ENCODE data around the gene FMNL3.
A peak's percentile ranks its signal among the peaks of the same experiment; 100 is the strongest.

FMNL3 gene

GRCh38 chr12:49708851-49709250, 1.6 kb upstream of the FMNL3 start:
- DNase-seq, result no peak

GRCh38 chr12:49707812-49708147, 575 bp upstream of the FMNL3 start:
- DNase-seq, result no peak

GRCh38 chr12:49706351-49707127, 666 bp downstream of the FMNL3 start:
- peak; percentile 26 for DNase-seq

- no peak for DNase-seq
Measured at GRCh38 chr12:49705479-49706134, 1.6 kb downstream of the FMNL3 start.

GRCh38 chr12:49703647-49704137, 3.5 kb downstream of the FMNL3 start:
- no peak for DNase-seq

- DNase-seq, result no peak
Measured at GRCh38 chr12:49702676-49703215, 4.5 kb downstream of the FMNL3 start.

- DNase-seq, result no peak
Measured at GRCh38 chr12:49702009-49702408, 5.2 kb downstream of the FMNL3 start.

- no peak for DNase-seq
Measured at GRCh38 chr12:49698619-49699545, 8.3 kb downstream of the FMNL3 start.

GRCh38 chr12:49697808-49698207, 9.4 kb downstream of the FMNL3 start:
- no peak for DNase-seq

- DNase-seq, result no peak
Measured at GRCh38 chr12:49696723-49697122, 10.5 kb downstream of the FMNL3 start.

- no peak for DNase-seq
Measured at GRCh38 chr12:49693931-49694444, 13.2 kb downstream of the FMNL3 start.

GRCh38 chr12:49692851-49693250, 14.4 kb downstream of the FMNL3 start:
- no peak for DNase-seq

GRCh38 chr12:49689785-49690184, 17.4 kb downstream of the FMNL3 start:
- DNase-seq, result no peak

- no peak for DNase-seq
Measured at GRCh38 chr12:49689237-49689636, 18.0 kb downstream of the FMNL3 start.

- no peak for DNase-seq
Measured at GRCh38 chr12:49687941-49688340, 19.3 kb downstream of the FMNL3 start.

GRCh38 chr12:49684310-49684854, 22.8 kb downstream of the FMNL3 start:
- DNase-seq, result no peak

- peak; percentile 43 for DNase-seq
Measured at GRCh38 chr12:49683599-49684309, 23.5 kb downstream of the FMNL3 start.

- DNase-seq, result no peak
Measured at GRCh38 chr12:49680075-49680474, 27.1 kb downstream of the FMNL3 start.

- DNase-seq, result no peak
Measured at GRCh38 chr12:49678711-49679110, 28.5 kb downstream of the FMNL3 start.

- DNase-seq, result no peak
Measured at GRCh38 chr12:49675137-49675536, 32.1 kb downstream of the FMNL3 start.

GRCh38 chr12:49674318-49674981, 32.8 kb downstream of the FMNL3 start:
- DNase-seq, result peak; percentile 79
